Measurements from ENCODE around the gene SHC2.

The SHC2 gene

GRCh38 chr19:475360-475759 lies 14.5 kb upstream of the SHC2 start:
- TF ChIP-seq, protein P1, sequence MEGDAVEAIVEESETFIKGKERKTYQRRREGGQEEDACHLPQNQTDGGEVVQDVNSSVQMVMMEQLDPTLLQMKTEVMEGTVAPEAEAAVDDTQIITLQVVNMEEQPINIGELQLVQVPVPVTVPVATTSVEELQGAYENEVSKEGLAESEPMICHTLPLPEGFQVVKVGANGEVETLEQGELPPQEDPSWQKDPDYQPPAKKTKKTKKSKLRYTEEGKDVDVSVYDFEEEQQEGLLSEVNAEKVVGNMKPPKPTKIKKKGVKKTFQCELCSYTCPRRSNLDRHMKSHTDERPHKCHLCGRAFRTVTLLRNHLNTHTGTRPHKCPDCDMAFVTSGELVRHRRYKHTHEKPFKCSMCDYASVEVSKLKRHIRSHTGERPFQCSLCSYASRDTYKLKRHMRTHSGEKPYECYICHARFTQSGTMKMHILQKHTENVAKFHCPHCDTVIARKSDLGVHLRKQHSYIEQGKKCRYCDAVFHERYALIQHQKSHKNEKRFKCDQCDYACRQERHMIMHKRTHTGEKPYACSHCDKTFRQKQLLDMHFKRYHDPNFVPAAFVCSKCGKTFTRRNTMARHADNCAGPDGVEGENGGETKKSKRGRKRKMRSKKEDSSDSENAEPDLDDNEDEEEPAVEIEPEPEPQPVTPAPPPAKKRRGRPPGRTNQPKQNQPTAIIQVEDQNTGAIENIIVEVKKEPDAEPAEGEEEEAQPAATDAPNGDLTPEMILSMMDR (IDR thresholded peaks at IDR 0.05; ENCODE audit: extremely low read depth, insufficient read depth, missing control alignments): no peak
- no peak for DNase-seq (ENCODE audit: low spot score)
- in situ Hi-C loops (cut with MboI; ENCODE audit: low pct_unique_long_range_greater_than_20kb, low sequenced_read_pairs, unreplicated experiment): no loop called here

DNA sequence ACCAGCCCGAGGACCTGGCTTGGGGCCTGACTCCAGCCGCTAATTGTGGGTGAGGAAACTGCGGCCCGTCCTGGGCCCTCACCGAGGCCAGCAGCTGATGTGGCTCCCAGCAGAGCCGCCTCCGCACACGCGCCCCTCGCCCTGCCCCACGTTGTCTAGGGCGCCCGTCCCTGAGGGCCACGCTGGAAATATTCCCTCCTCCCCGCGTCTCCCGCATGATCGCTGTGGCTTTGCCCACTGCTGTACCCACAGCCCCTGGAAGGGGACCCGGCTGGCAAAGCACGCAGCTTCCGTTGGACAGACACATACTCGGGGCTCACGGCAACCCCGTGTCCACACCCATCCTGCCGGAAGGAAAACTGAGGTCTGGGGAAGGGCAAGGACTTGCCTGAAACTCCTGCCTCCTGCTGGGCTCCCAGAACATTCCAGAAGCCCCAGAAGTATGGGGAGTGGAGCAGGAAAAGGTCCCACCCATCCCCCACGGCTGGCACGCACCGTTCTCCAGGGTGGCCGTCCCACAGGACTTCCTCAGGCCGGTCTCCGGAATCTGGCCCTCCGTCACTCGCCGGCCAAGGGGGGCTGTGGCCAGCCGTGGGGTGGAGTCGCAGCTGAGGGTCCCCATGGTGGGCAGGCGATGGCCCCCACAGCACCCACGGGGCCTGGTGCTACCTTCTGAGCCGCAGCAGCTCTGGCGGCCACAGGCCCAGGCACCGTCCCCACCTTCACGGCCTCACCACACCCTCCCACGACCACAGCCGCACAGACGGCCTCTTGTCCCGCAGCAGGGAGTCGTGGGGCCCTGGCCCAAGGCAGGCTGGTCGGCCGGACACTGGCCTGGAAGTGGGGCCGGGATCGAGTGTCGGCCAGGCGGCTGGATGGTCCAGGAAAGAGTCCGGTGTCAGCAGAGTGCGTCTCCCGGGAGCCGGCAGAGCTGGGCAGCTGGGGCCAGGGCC lies 13.6 kb upstream of the SHC2 start:
- in situ Hi-C loops (cut with MboI; ENCODE audit: low pct_unique_long_range_greater_than_20kb, low sequenced_read_pairs, unreplicated experiment): no loop called here
- no peak for DNase-seq (ENCODE audit: low spot score)
- TF ChIP-seq, protein P1 (IDR thresholded peaks at IDR 0.05; ENCODE audit: extremely low read depth, insufficient read depth, missing control alignments): no peak

GRCh38 chr19:472005-472858 lies 11.4 kb upstream of the SHC2 start:
- TF ChIP-seq, protein P1 (IDR thresholded peaks at IDR 0.05; ENCODE audit: extremely low read depth, insufficient read depth, missing control alignments): no peak
- in situ Hi-C loops (cut with MboI; ENCODE audit: low pct_unique_long_range_greater_than_20kb, low sequenced_read_pairs, unreplicated experiment): no loop called here
- DNase-seq (ENCODE audit: low spot score): no peak

- no peak for DNase-seq (ENCODE audit: low spot score)
- in situ Hi-C loops (cut with MboI; ENCODE audit: low pct_unique_long_range_greater_than_20kb, low sequenced_read_pairs, unreplicated experiment): no loop called here
- TF ChIP-seq, protein P1 (IDR thresholded peaks at IDR 0.05; ENCODE audit: extremely low read depth, insufficient read depth, missing control alignments): no peak
Measured at GRCh38 chr19:470701-471100, 9.9 kb upstream of the SHC2 start.

- no peak for DNase-seq (ENCODE audit: low spot score)
- in situ Hi-C loops (cut with MboI; ENCODE audit: low pct_unique_long_range_greater_than_20kb, low sequenced_read_pairs, unreplicated experiment): no loop called here
- TF ChIP-seq, protein P1 (IDR thresholded peaks at IDR 0.05; ENCODE audit: extremely low read depth, insufficient read depth, missing control alignments): no peak
Measured at GRCh38 chr19:469833-470232, 9.0 kb upstream of the SHC2 start.

DNA sequence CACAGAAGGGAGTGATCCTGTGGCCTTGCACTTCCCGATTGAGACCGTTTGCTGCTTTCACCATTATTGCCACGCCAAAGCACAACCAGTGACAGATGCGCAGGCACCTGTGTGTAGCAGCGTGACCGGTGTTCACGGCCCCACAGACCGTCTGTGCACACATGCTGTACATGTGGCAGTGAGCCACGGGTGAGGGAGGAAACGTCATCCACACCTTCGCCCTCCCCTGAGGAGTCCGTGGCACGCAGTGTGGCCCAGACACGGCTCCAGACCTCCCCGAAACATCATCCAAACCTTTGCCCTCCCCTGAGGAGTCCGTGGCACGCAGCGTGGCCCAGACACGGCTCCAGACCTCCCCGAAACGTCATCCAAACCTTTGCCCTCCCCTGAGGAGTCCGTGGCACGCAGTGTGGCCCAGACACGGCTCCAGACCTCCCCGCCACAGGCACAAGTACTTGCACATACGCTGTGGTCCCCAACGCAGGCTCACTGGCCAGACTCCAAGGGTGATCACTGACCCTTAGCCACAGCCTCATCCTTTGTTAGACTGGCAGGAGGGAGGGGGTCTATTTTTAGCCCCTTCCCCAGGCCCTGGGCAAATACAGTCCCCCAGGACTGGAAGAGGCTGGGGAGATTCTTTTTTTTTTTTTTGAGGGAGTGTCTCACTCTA lies 7.9 kb upstream of the SHC2 start:
- DNase-seq (ENCODE audit: low spot score): no peak
- TF ChIP-seq, protein P1 (IDR thresholded peaks at IDR 0.05; ENCODE audit: extremely low read depth, insufficient read depth, missing control alignments): no peak
- in situ Hi-C loops (cut with MboI; ENCODE audit: low pct_unique_long_range_greater_than_20kb, low sequenced_read_pairs, unreplicated experiment): no loop called here

All from GM13977 (cell line).